Panc1 (cell line): ENCODE data around the gene CYGB. TPM values are rescaled to one million over a fixed set of nuclear protein-coding genes. Genes with fewer than 3 reads are reported as not detected.
A peak's percentile ranks its signal among the peaks of the same experiment; 100 is the strongest.

Source experiments
- ATAC-seq: fragments of 200-7000 bp; cut with Tn5 transposase; 2 replicates; pipeline ENCODE4 v1.9.1; 2020; ENCODE audit warnings: mild to moderate bottlenecking, moderate library complexity
- BruUV-seq: library from RNA; stranded (reverse); fragments of 400-500 nt; replicated peaks from 2 replicates; lab custom pipeline; 2021; lab: Mats Ljungman, UMichigan
- CTCF ChIA-PET: fragments of 300-600 bp; sonication (Branson Sonifier 250); formaldehyde crosslinking; loops from one replicate; lab custom pipeline; 2022; ENCODE audit warnings: antibody characterized with exemption; lab: Charles Lee
- POLR2A ChIA-PET: fragments of 300-600 bp; sonication (Branson Sonifier 250); formaldehyde crosslinking; loops from one replicate; lab custom pipeline; 2022; ENCODE audit warnings: antibody characterized with exemption; lab: Charles Lee
- DNase-seq: peaks from one replicate; pipeline ENCODE4 v3.0.0-alpha.2; 2010; ENCODE audit warnings: low read depth, low spot score
- H3K27ac ChIP-seq: 2 replicates; pipeline ENCODE4 v1.5.1; 2011; ENCODE audit warnings: mild to moderate bottlenecking, low read length, inconsistent platforms
- H3K27me3 ChIP-seq: fragments of 200-500 bp; sonication (Bioruptor generic); 2 replicates; pipeline ENCODE4 v1.6.0; 2014; ENCODE audit warnings: low read length, inconsistent platforms; ENCODE audit not compliant: control insufficient read depth, insufficient read depth
- H3K36me3 ChIP-seq: fragments of 200-500 bp; sonication (Bioruptor generic); 2 replicates; pipeline ENCODE4 v1.5.1; 2014; ENCODE audit warnings: inconsistent platforms, mild to moderate bottlenecking, low read length, moderate library complexity; ENCODE audit not compliant: control insufficient read depth, insufficient read depth
- H3K4me1 ChIP-seq: 2 replicates; pipeline ENCODE4 v1.5.1; 2011; ENCODE audit warnings: inconsistent platforms, mild to moderate bottlenecking, low read length, moderate library complexity; ENCODE audit not compliant: control insufficient read depth, insufficient read depth
- H3K4me3 ChIP-seq, 2 experiments: 2 replicates each; pipeline ENCODE4 v1.5.1; 2011 to 2012; ENCODE audit warnings: low read depth in 2 of 2, low read length in 2 of 2, mild to moderate bottlenecking in 2 of 2, inconsistent platforms in 1 of 2, moderate library complexity in 1 of 2
- H3K9me3 ChIP-seq: fragments of 200-500 bp; sonication (Bioruptor generic); 2 replicates; pipeline ENCODE4 v1.5.1; 2014; ENCODE audit warnings: low read depth, mild to moderate bottlenecking, inconsistent platforms, low read length, moderate library complexity; ENCODE audit not compliant: control insufficient read depth, insufficient read depth
- POLR2AphosphoS5 ChIP-seq: IDR thresholded peaks from 2 replicates; pipeline ENCODE4 v1.6.1; 2012; ENCODE audit warnings: mild to moderate bottlenecking, low read depth, low read length, moderate library complexity
- SIN3A ChIP-seq: IDR thresholded peaks from 2 replicates; pipeline ENCODE4 v1.6.1; 2012; ENCODE audit warnings: low read depth, mild to moderate bottlenecking, low read length, moderate library complexity, borderline replicate concordance; ENCODE audit not compliant: insufficient read depth
- TCF7L2 ChIP-seq: IDR thresholded peaks from 2 replicates; pipeline ENCODE4 v1.6.1; 2011; ENCODE audit warnings: mild to moderate bottlenecking, low read depth, low read length, inconsistent platforms
- in situ Hi-C: cut with HindIII; loops from 2 replicates; pipeline ENCODE4 v1.10.0; 2016; ENCODE audit warnings: low sequenced_read_pairs, low pct_unique_long_range_greater_than_20kb
- intact Hi-C: fragments of 100-400 bp; cut with micrococcal nuclease; formaldehyde crosslinking; loops from one replicate; pipeline ENCODE4 v1.10.0; 2022; ENCODE audit not compliant: unreplicated experiment
- total RNA-seq: library from RNA; stranded (reverse); gene quantifications from one replicate; pipeline ENCODE4 v1.2.1, GENCODE V29; 2021; ENCODE audit not compliant: unreplicated experiment
- TF ChIP-seq, protein P1 (sequence below): fragments of 450-650 bp; IDR thresholded peaks from 2 replicates; pipeline ENCODE4 v1.5.1; 2017; ENCODE audit warnings: mild to moderate bottlenecking
- TF ChIP-seq, protein P2 (sequence below), 2 experiments: IDR thresholded peaks; 2 replicates each; pipeline ENCODE4 v1.6.1; 2011 to 2012; ENCODE audit warnings: low read depth in 2 of 2, control low read depth in 1 of 2, low read length in 1 of 2, mild to moderate bottlenecking in 1 of 2, moderate library complexity in 1 of 2; ENCODE audit not compliant: insufficient read depth in 1 of 2

Gene CYGB
- total RNA-seq, 1 experiment from 2014 or later, result 6.0 TPM

DNA sequence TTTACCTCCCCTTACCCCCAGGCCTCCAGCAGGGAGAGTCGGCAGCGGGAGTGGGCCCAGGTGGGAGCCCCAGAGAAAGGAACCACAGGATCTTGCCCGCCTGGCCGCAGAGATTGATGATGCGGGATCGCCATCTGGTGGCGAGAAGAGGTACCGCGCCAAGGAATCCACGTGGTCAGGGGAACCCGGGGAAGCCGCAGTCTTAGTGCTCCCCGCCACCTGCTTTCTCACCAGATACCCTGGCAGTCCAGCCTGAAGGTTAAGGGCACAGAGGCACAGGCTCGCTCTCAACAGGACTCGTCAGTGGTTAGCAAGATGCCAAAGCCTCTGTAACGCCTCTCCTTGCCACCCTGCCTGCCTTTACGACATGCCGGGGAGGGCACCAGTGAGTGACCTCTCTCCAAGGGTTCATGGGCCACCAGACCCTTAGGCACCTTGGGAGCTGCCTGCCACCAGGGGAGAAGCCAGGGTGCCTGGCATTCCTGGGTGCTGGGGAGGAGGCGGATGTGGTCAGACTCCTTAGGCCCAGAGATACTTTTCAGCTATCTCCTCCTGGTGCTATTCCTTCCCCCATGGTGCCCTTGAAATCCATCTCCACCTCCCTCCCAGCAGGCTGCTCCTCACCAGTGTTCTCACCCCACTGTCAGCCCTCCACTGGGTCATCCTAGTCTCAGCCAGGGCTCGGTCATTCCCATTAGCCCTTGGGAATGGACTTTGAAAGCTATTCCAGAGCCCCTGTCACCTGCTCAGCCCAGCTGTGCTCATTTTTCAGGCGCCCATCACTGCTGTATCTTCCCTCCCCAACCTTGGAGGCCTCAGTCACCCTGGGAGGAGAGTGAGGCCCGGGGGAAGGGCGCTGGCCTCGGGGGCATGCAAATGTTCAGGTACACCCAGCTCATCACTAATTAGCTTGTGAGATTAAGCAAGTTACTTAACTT, 30.8 kb downstream of the CYGB start:
- ChIA-PET POLR2A (no interaction called here), CTCF (interaction anchor here (0.6 to 1.6 kb wide), 6 partner anchors 39 to 114 kb away, joined by 3 to 7 read pairs (median 4); partner anchors contain the start of gene AANAT)
- no TSS peak for BruUV-seq
- ATAC-seq, result peak; percentile 90
- intact Hi-C loops, result loop anchor here (1.0 kb wide), 2 partner anchors 40 to 45 kb away; no protein-coding TSS in a partner anchor
- Histone ChIP-seq H3K36me3 (no peaks in the 10 kb centered on the region), H3K27me3 (no peaks in the 10 kb centered on the region), H3K4me3 (peak overlapping the region in 1 of 2 experiments; percentile 33; a peak in 2 of 4 replicates), H3K27ac (no peak overlapping the region; the same call in 1 of the 2 replicates), H3K9me3 (no peaks in the 10 kb centered on the region), H3K4me1 (peaks cover 7% of the 10 kb centered on the region)
- TF ChIP-seq, protein P1, sequence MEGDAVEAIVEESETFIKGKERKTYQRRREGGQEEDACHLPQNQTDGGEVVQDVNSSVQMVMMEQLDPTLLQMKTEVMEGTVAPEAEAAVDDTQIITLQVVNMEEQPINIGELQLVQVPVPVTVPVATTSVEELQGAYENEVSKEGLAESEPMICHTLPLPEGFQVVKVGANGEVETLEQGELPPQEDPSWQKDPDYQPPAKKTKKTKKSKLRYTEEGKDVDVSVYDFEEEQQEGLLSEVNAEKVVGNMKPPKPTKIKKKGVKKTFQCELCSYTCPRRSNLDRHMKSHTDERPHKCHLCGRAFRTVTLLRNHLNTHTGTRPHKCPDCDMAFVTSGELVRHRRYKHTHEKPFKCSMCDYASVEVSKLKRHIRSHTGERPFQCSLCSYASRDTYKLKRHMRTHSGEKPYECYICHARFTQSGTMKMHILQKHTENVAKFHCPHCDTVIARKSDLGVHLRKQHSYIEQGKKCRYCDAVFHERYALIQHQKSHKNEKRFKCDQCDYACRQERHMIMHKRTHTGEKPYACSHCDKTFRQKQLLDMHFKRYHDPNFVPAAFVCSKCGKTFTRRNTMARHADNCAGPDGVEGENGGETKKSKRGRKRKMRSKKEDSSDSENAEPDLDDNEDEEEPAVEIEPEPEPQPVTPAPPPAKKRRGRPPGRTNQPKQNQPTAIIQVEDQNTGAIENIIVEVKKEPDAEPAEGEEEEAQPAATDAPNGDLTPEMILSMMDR, result peak; percentile 95
- no peak for TF ChIP-seq POLR2AphosphoS5
- no peak for DNase-seq
- in situ Hi-C loops, result no loop called here

DNA sequence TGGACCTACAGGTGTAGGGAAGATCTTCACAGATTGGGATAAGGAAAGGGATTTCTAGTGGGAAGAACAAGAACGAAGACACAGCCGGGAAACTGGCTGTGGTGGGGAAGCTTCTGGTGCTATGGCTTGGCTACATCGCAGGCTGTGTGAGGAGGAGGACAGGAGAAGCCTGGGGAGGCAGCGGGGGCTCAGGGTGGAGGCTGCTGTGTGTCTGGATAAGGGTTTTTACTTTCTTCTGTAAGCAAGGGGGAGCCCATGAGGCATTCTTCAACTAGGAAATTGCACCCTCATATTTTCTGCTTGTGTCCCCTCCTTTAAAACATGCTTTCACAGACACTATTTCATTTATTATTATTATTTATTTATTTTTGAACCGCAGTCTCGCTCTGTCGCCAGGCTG, 33.4 kb downstream of the CYGB start:
- in situ Hi-C loops (no loop called here), intact Hi-C loops (no loop called here)
- H3K4me3 ChIP-seq, result no peak overlapping the region
- no TSS peak for BruUV-seq
- DNase-seq (no peak), ATAC-seq (no peak)
- H3K36me3 ChIP-seq, result peaks cover 7% of the 10 kb centered on the region; the same call in 1 of the 2 replicates
- TF ChIP-seq TCF7L2, result no peak
- TF ChIP-seq SIN3A, result no peak
- TF ChIP-seq, protein P1, result no peak
- TF ChIP-seq, protein P2, sequence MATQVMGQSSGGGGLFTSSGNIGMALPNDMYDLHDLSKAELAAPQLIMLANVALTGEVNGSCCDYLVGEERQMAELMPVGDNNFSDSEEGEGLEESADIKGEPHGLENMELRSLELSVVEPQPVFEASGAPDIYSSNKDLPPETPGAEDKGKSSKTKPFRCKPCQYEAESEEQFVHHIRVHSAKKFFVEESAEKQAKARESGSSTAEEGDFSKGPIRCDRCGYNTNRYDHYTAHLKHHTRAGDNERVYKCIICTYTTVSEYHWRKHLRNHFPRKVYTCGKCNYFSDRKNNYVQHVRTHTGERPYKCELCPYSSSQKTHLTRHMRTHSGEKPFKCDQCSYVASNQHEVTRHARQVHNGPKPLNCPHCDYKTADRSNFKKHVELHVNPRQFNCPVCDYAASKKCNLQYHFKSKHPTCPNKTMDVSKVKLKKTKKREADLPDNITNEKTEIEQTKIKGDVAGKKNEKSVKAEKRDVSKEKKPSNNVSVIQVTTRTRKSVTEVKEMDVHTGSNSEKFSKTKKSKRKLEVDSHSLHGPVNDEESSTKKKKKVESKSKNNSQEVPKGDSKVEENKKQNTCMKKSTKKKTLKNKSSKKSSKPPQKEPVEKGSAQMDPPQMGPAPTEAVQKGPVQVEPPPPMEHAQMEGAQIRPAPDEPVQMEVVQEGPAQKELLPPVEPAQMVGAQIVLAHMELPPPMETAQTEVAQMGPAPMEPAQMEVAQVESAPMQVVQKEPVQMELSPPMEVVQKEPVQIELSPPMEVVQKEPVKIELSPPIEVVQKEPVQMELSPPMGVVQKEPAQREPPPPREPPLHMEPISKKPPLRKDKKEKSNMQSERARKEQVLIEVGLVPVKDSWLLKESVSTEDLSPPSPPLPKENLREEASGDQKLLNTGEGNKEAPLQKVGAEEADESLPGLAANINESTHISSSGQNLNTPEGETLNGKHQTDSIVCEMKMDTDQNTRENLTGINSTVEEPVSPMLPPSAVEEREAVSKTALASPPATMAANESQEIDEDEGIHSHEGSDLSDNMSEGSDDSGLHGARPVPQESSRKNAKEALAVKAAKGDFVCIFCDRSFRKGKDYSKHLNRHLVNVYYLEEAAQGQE (IDR thresholded peaks at IDR 0.05; ENCODE audit: insufficient read depth in 1 of 2, low read depth in 2 of 2, low read length in 1 of 2), result no peak
- no peak for TF ChIP-seq POLR2AphosphoS5
- H3K9me3 ChIP-seq, result no peaks in the 10 kb centered on the region
- H3K27ac ChIP-seq, result no peak overlapping the region
- CTCF ChIA-PET, result interaction anchor here (0.6 to 1.4 kb wide), 2 partner anchors 19 to 37 kb away, joined by 3 to 4 read pairs; partner anchors contain the start of gene AANAT
- H3K4me1 ChIP-seq, result peaks cover 19% of the 10 kb centered on the region
- H3K27me3 ChIP-seq, result no peaks in the 10 kb centered on the region
- POLR2A ChIA-PET, result no interaction called here
